Middle frontal gyrus (tissue), 1 donor: ENCODE results near the gene NAPEPLD.
A peak's percentile ranks its signal among the peaks of the same experiment; 100 is the strongest.
"Not testable (repeated sequence)": the region's sequence is repeated elsewhere in the genome, so short reads cannot be mapped to it uniquely, and the experiment has no call there.

Source experiments
- DNase-seq: peaks from one replicate; pipeline ENCODE4 v3.0.0-alpha.2; 2015; ENCODE audit warnings: low spot score; ENCODE audit errors: extremely low spot score

Gene NAPEPLD

DNA sequence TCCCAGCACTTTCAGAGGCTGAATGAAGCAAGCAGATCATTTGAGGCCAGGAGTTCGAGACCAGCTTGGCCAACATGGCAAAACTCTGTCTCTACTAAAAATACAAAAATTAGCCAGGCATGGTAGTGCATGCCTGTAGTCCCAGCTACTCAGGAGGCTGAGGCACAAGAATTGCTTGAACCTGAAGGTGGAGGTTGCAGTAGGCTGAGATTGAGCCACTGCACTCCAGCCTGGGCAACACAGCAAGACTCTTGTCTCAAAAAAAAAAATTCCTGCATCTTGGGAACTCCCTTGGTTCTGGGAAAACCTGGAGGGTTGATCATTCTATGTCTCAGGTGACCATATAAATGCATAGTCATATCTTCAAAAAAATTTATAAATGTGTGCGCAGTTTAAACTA is 4.1 kb downstream of the NAPEPLD start:
- DNase-seq, result not testable (repeated sequence)

DNA sequence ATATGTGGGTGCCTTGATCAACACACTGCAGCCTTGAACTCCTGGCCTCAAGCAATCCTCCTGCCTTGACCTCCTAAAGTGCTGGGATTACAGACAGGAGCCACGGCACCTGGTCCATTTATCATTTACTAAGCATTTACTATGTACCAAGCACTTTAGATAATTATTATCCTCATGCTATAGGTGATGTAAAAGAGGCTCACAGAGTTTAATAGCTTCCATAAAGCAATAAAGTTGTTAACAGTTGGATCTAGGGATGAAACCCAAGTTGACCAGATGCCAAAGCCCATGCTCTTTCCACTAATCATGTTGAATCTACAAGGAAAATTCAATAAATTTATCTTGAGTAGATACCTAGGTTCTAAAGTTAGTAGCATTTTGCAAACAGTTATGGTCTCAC is 5.0 kb downstream of the NAPEPLD start:
- no peak for DNase-seq

DNA sequence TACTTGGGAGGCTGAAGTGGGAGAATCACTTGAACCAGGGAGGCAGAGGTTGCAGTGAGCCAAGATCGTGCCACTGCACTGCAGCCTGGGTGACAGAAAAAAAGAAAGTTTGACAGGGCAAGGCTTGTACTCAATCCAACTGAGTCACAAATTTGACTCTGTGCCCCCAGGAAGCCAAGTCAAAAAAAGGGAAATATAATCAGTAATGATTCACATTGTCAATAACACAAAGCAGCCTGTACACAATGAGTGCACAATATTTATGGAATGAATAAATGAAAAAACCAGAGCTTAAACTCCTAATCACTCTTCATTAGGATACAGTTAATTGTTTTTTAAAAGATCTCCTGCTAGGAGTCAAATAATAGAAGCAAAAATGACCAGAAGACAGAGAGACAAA is 6.4 kb downstream of the NAPEPLD start:
- no peak for DNase-seq

DNA sequence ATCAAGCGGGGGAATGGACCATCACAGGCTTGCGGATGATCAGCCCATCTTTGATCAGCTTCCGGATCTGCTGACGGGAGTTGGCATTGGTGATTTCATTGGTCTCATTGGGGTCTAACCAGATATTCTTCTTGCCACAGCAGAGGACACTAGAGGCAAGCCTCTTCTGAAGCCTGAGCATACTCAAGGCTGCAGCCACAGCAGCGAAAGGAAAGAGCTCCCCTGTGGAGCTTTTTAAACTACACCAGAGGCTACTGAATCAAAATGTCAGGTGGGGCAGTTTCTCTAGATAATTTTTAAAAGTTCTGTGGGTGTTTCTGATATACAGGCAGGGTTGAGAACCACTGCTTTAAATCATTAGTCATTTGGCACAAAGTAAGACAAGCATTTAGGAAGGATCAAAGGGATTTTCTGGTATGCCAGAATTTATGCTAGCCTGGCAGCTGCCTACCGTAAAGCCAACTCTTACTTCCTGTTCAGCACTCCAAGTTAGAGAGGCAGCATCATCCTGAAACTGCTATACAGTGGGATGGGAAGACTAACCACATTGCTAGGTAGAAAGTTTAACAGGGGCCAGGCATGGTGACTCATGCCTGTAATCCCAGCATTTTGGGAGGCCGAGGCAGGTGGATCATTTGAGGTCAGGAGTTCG is 7.0 kb downstream of the NAPEPLD start:
- no peak for DNase-seq

DNA sequence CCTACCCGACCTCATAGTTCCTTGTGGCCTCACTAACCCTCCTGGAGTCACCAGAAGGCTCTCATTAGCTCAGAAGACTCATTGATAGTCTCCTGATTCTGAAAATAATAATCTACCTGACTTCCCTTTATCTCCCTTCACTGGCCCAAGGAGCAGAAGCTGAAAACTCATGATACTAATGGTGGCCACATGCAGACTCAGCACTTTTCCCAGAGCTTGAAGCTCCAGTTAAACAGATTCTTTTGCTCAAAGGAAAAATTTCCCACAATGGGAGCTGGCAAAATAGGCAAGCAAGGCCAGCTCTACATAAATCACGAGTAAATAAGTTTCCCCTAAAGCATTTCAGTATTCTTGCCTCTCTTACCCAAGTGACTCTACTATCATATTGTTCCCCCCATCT is 8.2 kb downstream of the NAPEPLD start:
- no peak for DNase-seq

DNA sequence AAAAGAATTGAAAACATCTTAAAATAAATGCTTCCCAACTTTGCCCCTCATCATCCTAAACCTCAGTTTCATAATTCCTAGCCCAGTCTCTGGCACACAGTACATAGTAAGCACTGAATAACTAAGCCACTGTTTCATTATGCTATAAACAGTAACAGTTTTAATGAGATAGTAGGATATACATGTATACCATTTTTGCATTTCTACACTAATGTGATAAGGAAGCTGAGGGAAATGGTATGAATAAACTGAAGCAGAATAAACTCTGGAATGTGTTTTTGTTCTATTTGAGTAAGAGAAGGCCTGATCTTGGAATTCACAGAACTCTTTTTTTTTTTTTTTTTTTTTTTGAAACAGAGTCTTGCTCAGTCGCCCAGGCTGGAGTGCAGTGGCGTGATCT is 8.8 kb downstream of the NAPEPLD start:
- no peak for DNase-seq

DNA sequence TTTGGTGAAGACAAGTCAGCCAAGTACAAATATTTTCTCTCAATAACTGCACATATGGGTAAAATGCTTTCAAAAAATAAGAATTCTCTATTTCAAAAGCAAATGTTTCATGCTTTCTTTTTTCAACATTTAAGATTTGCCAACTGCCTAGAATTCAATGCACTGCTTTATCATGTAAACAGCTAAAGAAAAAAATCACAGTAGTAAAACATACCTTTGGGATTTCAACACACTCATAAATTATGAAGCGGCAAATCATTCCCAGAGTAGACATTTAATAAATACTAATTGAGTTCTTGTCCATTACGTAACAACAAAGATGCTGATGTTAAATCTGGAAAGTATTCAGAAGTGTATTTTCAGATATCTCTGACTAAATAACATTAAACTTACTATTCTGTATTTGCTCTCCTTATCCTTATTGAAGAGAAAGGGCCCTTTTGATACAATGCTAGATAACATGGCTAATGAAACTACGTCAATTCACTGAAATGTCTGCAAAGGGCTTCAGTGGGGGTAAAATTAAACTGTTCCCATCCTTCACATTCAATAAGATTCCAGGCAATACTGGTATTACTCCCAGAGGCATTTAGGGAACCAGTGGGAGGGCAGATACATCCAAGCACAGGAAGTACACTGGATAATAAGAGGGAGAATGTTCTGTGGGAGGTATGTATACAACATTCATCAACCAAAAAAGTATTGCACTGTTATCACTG is 13.9 kb downstream of the NAPEPLD start:
- DNase-seq, result no peak

DNA sequence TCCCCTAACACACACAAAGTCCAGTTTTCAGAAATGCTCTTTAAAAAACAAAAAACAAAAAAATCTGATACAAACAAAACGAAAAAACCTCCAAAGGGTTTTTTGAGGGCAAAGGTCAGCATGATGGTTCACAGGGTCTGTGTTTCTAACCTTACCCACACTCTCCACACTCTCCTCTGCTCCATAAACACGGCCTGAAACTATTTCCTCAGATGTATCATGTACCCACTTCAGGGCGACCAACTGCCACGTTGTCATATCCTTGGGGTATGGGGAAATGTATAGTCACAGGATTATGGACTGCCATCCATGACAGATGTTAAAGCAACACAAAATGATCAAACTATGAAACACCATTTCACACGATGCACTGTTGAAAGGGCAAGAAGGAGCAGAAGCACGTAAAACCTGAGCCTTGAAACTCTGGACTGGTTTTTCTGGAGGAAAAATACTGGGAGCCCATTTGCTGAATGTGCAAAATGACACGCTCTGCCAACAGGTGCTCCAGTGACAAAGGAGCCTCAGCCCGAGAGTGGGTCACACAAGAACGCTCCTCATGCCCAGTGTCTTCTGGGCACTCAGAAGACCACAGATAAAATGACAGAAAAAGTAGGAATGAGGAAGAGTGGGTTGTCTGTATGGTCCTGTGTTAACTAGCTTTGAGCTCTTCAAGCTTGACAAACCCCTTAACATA is 15.8 kb downstream of the NAPEPLD start:
- DNase-seq, result no peak

DNA sequence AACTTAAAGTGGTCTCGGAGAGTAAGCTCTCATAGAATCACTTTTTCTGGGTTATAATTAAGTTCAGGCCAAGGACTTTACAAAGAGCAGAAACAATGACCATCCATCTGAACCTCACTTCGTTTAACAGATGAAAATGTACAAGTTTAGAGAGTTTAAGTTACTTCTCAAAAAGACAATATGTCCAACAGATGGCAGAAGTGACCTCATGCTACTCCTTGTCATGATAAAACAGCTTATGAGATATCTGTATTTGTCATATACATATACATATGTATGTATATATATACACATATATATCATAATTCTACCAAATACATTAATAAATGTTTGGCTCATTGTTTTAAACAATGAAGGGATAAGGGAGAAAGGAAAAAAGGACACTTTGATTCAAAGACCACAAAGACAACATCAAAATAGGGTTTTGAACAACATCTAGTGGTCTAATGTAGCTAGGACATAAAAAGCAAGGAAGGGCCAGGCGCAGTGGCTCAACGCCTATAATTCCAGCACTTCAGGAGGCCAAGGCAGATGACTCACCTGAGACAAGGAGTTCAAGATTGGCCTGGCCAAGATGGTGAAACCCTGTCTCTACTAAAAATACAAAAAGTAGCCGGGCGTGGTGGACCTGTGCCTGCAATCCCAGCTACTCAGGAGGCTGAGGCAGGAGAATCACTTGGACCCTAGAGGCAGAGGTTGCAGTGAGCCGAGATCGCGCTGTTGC is 17.8 kb downstream of the NAPEPLD start:
- no peak for DNase-seq

DNA sequence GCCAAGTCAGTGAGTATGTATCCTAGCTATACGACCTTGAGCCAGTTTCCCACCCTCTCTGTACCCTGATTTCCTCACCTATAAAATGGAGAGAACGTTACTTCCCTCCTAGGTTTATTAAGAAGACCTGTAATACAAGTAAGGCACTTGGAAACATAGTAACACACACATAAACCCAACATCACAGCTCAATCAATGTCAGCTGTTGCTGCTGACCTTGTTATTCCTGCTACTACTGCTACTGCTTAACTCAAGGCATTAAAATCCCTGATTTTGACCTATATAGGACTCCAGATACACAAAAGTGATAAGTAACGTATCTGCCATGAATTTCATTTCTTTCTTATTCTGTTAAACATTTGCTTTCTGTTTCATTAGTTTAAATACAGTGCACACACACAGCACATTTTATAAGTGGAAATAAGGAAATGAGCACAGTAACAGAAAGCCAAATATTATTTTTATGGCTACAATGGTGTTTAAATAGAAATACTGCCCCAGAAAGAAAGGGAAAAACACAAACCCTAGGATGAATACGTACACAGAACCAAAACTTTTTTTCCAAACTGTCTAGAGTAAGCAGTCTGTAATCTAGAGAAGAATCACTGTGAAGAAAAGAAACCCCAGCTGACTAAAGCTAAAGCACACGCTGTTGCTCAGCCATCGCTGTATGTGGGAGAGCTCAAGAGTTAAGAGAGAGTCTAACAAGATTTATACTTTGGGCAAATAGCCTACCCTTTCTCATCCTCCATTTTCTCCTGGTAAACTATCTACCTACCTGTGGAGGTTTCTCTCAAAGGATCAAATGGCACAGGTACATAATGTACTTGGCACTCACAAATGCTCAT is 19.0 kb downstream of the NAPEPLD start:
- DNase-seq, result no peak

DNA sequence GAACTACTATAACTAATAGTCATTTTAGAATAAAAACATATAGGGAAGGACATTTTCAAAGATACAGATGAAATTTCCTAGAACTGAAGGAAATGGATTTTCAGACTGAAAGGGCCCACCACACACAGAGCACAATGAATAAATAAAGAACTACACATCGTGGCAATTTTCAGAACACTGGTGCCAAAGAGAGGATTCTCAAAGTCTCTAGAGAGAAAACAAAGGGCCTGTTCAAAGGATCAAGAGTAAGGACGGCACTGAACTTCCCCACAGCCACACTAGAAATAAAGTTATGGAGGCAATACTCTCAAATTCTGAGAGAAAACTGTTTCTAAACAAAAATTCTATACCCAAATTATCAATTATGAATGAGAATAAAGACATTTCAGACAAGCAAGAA is 21.9 kb downstream of the NAPEPLD start:
- DNase-seq, result no peak

DNA sequence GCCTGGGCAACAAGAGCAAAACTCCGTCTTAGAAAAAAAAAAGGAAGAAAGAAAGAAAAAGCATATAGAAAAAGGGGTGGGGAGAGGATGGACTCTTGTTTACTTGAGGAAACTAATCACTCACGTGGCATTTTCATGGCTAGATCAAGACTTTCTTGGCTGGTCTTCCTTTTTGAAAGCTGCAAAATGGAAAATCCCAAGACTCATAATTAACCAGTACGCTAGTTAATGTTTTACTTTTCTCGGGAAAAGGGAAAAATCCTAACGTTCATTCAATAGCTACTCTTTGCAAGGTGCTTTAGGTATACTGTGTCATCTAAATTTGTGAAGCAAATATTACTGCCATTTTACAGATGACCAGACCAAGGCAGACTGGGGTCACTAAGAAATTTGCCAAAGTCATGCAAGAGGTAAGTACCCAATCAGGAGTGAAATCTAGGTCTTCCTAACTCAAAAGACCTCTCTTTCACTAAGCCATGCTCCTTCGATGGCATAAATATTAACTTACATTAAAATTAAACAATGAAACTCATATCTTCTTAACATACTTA is 24.4 kb downstream of the NAPEPLD start:
- no peak for DNase-seq

DNA sequence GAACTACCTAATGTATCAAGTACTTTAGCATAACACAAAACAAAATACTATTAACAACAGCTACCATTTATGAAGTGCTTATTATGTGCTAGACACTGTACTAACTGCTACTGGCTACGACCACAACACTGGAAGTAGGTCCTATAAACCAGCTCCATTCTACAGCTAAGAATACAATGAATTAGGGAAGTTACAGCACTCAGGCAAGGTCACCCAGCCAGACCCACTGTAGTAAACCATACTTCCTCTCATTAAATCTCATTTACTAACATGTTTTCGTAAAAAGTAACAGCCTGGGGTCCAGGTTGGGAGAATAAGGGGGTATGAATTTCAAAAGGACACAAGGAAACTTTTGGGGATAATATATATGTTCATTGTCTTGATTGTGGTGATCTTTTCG is 25.4 kb downstream of the NAPEPLD start:
- DNase-seq, result no peak

DNA sequence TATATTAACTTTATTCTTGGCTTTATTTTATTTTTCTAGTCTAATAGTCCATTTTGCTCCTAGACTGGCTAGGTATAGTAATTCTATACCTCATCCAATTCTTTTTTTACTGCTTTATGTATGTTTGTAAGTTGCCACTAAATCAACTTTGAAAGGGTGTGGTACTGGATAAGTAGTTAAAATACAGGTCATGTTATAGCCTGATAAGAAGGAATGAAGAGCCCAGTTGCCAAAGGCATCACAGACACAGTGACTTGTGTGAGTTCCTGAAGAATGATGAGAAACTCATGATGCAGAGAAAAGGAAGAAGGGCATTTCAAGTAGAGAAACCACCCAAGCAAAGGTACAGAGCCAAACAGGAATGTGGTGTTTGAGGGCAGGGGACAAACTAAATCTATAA is 27.3 kb downstream of the NAPEPLD start:
- DNase-seq, result no peak

DNA sequence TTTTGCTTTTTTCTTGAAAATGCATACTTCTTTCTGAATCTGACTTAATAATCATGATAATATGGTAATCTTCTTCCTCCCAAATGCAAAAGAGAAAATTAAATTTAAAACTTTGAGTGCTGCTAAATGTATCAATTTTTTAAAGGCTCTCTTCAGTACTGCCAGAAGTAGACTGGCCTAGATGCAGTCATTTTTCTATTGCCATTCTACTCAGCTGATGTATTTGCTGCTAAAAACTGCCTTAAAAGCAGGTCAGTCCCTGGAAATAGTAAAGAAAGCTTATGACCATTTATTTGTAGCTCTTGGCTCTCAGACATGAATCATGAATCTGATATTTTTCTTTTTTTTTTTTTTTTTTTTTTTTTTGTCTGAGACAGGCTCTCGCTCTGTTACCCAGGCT is 28.5 kb downstream of the NAPEPLD start:
- no peak for DNase-seq

DNA sequence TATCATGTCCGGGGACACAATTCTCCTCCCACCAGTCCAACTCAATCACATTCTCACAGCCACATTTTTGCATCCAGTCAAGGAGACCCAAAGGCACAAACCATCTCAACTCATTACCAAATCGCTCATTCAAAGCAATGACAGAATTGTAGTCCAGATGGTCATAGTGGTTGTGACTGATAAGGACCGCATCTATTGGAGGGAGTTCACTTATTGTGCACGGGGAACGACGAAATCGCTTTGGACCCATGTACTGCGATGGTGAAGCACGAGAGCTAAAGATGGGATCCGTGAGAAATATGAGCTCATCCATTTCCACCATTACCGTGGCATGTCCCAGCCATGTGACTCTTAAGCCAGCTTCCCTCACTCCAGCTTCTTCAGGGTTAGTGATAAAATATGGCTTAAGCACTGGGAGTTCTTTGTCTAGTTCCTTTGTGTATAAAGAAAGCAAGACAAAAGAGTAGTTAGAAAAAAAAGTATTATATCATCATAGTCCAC is 29.1 kb downstream of the NAPEPLD start:
- no peak for DNase-seq

DNA sequence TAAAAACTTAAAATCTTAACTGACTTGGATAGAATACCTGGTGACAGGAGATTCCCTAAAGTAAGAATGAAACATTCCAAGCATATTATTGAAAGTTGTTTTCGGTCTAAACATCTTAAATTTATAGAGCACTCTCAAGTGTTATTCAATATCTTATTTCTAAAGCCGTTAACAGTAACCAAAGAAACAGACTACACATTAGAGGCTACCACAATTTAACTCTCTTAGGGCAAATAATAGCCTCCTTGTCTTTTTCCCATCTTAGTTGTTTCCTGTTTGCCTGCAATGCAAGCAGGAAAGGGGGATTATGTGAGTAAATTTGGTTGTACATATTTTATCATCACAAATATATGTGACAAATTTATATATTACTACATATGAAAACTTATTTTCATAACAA is 31.4 kb downstream of the NAPEPLD start:
- no peak for DNase-seq

DNA sequence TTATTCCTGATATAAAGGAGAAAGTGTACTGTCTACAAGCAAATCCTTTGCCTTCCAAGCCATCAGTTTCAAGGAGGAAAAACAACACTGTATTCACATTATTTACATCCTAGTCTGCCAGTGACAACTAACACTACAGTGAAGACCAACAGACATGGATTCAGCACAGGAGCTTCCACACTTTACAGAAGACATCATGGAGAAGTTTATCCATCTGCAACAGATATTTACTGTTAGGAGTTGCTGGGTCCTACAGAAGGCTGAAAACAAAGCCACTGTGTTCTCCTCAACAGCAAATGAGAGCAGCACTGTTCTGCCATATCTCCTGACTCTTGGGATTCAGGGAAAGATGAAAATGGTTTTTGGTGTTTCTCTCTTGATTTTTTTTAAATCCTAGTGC is 31.9 kb downstream of the NAPEPLD start:
- DNase-seq, result peak; percentile 43

DNA sequence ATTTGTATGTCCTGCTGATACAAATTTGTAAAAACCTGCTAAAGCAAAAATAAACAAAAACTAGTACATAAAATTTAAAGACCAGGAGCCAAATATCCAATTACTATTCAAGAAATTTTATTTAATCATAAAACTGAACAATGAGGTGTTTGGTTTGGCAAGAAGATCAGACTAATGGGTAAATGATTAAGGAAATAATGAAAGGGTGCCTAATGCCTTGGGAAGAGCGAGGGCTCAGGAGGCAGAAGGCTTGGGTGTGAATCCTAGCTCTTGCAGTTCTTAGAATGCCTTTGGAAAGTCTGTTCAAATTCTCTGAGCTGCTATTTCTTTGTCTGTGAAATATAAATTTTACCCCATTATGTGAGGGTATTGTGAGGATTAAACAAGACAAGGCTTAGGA is 32.4 kb downstream of the NAPEPLD start:
- DNase-seq, result no peak

DNA sequence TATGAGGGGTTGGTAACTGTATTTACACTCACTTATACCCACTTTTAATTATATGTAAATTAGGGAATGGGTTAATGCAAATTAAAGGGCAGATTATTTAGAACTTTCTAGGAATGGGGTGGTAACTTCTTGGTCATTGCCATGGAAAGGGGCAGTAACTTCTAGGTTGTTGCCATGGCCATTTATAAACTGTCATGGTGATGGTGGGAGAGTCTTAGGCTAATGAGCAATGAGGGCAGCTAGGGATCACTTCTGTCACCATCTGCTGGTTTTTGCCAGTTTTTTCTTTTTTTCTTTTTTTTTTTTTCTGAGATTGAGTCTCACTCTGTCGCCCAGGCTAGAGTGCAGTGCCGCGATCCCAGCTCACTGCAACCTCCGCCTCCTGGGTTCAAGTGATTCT is 33.1 kb downstream of the NAPEPLD start:
- no peak for DNase-seq

DNA sequence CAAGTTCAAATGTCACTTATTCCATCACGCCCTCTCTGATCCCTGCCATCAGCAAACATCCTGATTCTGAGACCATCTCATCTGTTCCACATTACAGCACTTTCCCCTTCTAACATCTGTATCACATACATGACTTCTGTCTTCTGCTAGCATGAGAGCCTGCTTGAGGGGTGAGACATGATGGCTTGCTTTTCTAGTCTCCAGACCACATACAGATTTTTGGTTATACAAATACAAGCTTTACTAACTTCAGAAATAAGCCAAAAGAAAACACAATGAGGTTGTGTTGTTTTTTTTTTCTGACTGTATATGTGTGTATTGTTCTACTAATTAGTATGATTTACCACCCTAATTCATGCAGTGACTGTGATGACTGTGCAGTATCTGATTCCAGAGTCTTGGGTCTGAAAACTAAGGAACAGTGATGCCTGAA is 34.3 kb downstream of the NAPEPLD start:
- DNase-seq, result no peak
